Measurements from ENCODE around the gene HLA-G.

DNA sequence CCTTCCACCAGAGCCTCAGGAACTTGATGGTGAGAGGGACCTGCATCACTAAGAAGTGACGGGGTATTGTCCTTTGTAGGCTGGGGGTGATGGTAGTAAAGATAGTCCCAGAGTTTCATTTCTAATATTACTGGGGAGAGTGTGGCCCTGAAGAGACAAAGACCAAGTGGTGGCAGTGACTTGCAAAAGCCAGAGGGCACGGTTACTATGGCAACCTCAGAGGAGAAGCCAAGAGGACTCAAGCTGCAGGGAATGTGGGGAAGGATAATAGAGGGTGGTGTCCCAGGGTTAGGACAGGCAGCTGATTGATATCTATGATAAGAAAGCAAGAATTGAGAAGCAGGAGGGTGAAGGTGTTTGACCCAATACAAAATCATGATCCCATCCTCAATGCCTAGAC lies 42.5 kb downstream of the HLA-G start:
- TF ChIP-seq, protein P1, sequence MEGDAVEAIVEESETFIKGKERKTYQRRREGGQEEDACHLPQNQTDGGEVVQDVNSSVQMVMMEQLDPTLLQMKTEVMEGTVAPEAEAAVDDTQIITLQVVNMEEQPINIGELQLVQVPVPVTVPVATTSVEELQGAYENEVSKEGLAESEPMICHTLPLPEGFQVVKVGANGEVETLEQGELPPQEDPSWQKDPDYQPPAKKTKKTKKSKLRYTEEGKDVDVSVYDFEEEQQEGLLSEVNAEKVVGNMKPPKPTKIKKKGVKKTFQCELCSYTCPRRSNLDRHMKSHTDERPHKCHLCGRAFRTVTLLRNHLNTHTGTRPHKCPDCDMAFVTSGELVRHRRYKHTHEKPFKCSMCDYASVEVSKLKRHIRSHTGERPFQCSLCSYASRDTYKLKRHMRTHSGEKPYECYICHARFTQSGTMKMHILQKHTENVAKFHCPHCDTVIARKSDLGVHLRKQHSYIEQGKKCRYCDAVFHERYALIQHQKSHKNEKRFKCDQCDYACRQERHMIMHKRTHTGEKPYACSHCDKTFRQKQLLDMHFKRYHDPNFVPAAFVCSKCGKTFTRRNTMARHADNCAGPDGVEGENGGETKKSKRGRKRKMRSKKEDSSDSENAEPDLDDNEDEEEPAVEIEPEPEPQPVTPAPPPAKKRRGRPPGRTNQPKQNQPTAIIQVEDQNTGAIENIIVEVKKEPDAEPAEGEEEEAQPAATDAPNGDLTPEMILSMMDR (IDR thresholded peaks at IDR 0.05; ENCODE audit: extremely low read depth in 1 of 2, insufficient read depth in 1 of 2, low read depth in 1 of 2, low read length in 2 of 2) = no peak
- TF ChIP-seq JUN (IDR thresholded peaks at IDR 0.05; ENCODE audit: borderline replicate concordance, insufficient read depth, insufficient read length, low read depth) = no peak

All from endothelial cell of umbilical vein (primary cell).